Measurements from ENCODE around the gene NT5C1B.

GRCh38 chr2:18603854-18604530, 14.6 kb upstream of the NT5C1B start:
- TF ChIP-seq CTCF (IDR thresholded peaks at IDR 0.05; ENCODE audit: poor library complexity, severe bottlenecking) (no peak), EZH2 (IDR thresholded peaks at IDR 0.05; ENCODE audit: borderline replicate concordance, insufficient read depth, low read length, poor library complexity, severe bottlenecking) (no peak)

Data from neural cell (in vitro differentiated cells).